Transverse colon (tissue), 4 donors: ENCODE measurements around the gene STK32C. TPM values are rescaled to one million over a fixed set of nuclear protein-coding genes. Genes with fewer than 3 reads are reported as not detected.

ENCODE experiments used
- DNase-seq: peaks from one replicate; pipeline ENCODE4 v3.0.0-alpha.2; 2019
- H3K27ac ChIP-seq, 4 donors: fragments of 200-600 bp; sonication (generic); 2 replicates each; pipeline ENCODE4 v1.5.1; 2016 to 2018; ENCODE audit warnings: inconsistent platforms in 4 of 4
- H3K27me3 ChIP-seq: fragments of 200-600 bp; sonication (generic); 2 replicates; pipeline ENCODE4 v1.5.1; 2017; ENCODE audit warnings: inconsistent platforms
- H3K36me3 ChIP-seq, 4 donors: fragments of 200-600 bp; sonication (generic); 2 replicates each; pipeline ENCODE4 v1.5.1; 2017 to 2019; ENCODE audit warnings: inconsistent platforms in 4 of 4
- H3K4me1 ChIP-seq, 4 donors: fragments of 200-600 bp; sonication (generic); 2 replicates each; pipeline ENCODE4 v1.5.1; 2017 to 2020; ENCODE audit warnings: inconsistent platforms in 4 of 4
- H3K4me3 ChIP-seq, 4 donors: fragments of 200-600 bp; sonication (generic); 1 replicate in 1 of 4; 2 replicates in 3 of 4; pipeline versions ENCODE4 v1.5.1 to v1.6.1; 2017 to 2019; ENCODE audit warnings: inconsistent platforms in 4 of 4
- H3K9me3 ChIP-seq, 2 donors: fragments of 200-600 bp; sonication (generic); 2 replicates each; pipeline ENCODE4 v1.5.1; 2017 to 2019; ENCODE audit warnings: inconsistent platforms in 2 of 2
- CTCF ChIP-seq, 5 experiments: fragments of 200-600 bp in 3 of 5; fragments of 450-650 bp in 2 of 5; sonication (generic) in 3 of 5; IDR thresholded peaks; 1 replicate in 2 of 5; 2 replicates in 3 of 5; pipeline ENCODE4 v1.5.1; 2016 to 2017; ENCODE audit warnings: antibody characterized with exemption in 5 of 5, inconsistent platforms in 3 of 5, mild to moderate bottlenecking in 2 of 5, moderate library complexity in 1 of 5
- EP300 ChIP-seq: sonication (generic); formaldehyde crosslinking; IDR thresholded peaks from one replicate; pipeline ENCODE4 v1.6.1; 2017; ENCODE audit warnings: antibody characterized with exemption, low read depth
- POLR2A ChIP-seq: fragments of 450-650 bp; IDR thresholded peaks from one replicate; pipeline ENCODE4 v1.6.1; 2016; ENCODE audit warnings: antibody characterized with exemption, mild to moderate bottlenecking, moderate library complexity
- POLR2AphosphoS5 ChIP-seq, 3 donors: sonication (generic); formaldehyde crosslinking; IDR thresholded peaks; one replicate each; pipeline ENCODE4 v1.6.1; 2016; ENCODE audit warnings: antibody characterized with exemption in 3 of 3
- WGBS, 2 donors: methylation state at CpG; one replicate each; pipeline ENCODE4 v1.1.5; 2018; ENCODE audit warnings: low coverage in 1 of 2; 5-methylcytosine and 5-hydroxymethylcytosine counted together
- in situ Hi-C, 4 donors: fragments of 200-750 bp; cut with MboI; loops; one replicate each; pipeline versions ENCODE4 v1.15.0 to v1.15.1; 2017; ENCODE audit warnings: low sequenced_read_pairs in 3 of 4, low pct_ligation_motif_present in 1 of 4, low pct_unique_long_range_greater_than_20kb in 1 of 4
- intact Hi-C: fragments of 100-400 bp; cut with DNase I; formaldehyde crosslinking; loops from one replicate; pipeline ENCODE4 v1.15.1; 2023; ENCODE audit warnings: low total_unique reads
- total RNA-seq, 4 donors: library from RNA; depleted of rRNA; stranded (reverse); fragments of >200 nt; gene quantifications; one replicate each; pipeline ENCODE4 v1.1.0, GENCODE V29; 2016

STK32C gene
- total RNA-seq, 4 donors from 2014 or later: 2.2 to 7.8 (median 3.7) TPM; not detected in 1

- no peak overlapping the region for H3K4me3 ChIP-seq
- H3K36me3 ChIP-seq: no peaks in the 10 kb centered on the region
- 57 to 77% methylated on average over 5 to 14 of the region's 14 CpGs for WGBS, 2 donors
- H3K9me3 ChIP-seq: no peaks in the 10 kb centered on the region
- TF ChIP-seq CTCF (IDR thresholded peaks at IDR 0.05): no peak
- no peak for TF ChIP-seq EP300
- no peak for TF ChIP-seq POLR2A
- no peak for TF ChIP-seq POLR2AphosphoS5 (IDR thresholded peaks at IDR 0.05)
- H3K27ac ChIP-seq: no peak overlapping the region
- H3K27me3 ChIP-seq: no peaks in the 10 kb centered on the region
- peaks cover 0 to 18% (median 12%) of the 10 kb centered on the region in 4 donors for H3K4me1 ChIP-seq
- intact Hi-C loops (no loop called here), in situ Hi-C loops (loop anchor here in 1 of 4 donors (25.0 kb wide), 1 partner anchor 98 kb away; no protein-coding TSS in a partner anchor)
- DNase-seq: peak; percentile 29
Measured at GRCh38 chr10:132335189-132336063, 27.7 kb upstream of the STK32C start.

GRCh38 chr10:132334631-132335188 lies 27.0 kb upstream of the STK32C start:
- H3K9me3 ChIP-seq: no peaks in the 10 kb centered on the region
- no peak for TF ChIP-seq CTCF (IDR thresholded peaks at IDR 0.05)
- no peak overlapping the region for H3K27ac ChIP-seq
- H3K27me3 ChIP-seq: no peaks in the 10 kb centered on the region
- H3K4me1 ChIP-seq: peaks cover 0 to 25% (median 14%) of the 10 kb centered on the region in 4 donors
- no peak overlapping the region for H3K4me3 ChIP-seq
- 92 to 100% methylated on average over 1 to 4 of the region's 4 CpGs for WGBS, 2 donors
- in situ Hi-C loops: loop anchor here in 1 of 4 donors (25.0 kb wide), 1 partner anchor 97 kb away; no protein-coding TSS in a partner anchor
- H3K36me3 ChIP-seq: no peaks in the 10 kb centered on the region
- no peak for DNase-seq
- intact Hi-C loops: no loop called here

- no peak for DNase-seq
- H3K4me3 ChIP-seq: no peak overlapping the region
- in situ Hi-C loops: loop anchor here in 1 of 4 donors (25.0 kb wide), 1 partner anchor 96 kb away; no protein-coding TSS in a partner anchor
- H3K9me3 ChIP-seq: no peaks in the 10 kb centered on the region
- intact Hi-C loops: no loop called here
- H3K27me3 ChIP-seq: no peaks in the 10 kb centered on the region
- H3K36me3 ChIP-seq: no peaks in the 10 kb centered on the region
- H3K27ac ChIP-seq: no peak overlapping the region
- TF ChIP-seq POLR2AphosphoS5 (IDR thresholded peaks at IDR 0.05) (no peak), EP300 (no peak), POLR2A (no peak), CTCF (IDR thresholded peaks at IDR 0.05) (no peak)
- WGBS, 2 donors: 76 to 78% methylated on average over 7 of the region's 7 CpGs
- peaks cover 0 to 38% (median 14%) of the 10 kb centered on the region in 4 donors for H3K4me1 ChIP-seq
Measured at GRCh38 chr10:132333386-132333785, 25.6 kb upstream of the STK32C start.

GRCh38 chr10:132332433-132332754 lies 24.6 kb upstream of the STK32C start:
- H3K27me3 ChIP-seq: no peaks in the 10 kb centered on the region
- DNase-seq: no peak
- H3K9me3 ChIP-seq: no peaks in the 10 kb centered on the region
- H3K4me3 ChIP-seq: peak overlapping the region; percentile 43 to 77 (median 61)
- 6 to 33% methylated on average over 1 to 16 of the region's 16 CpGs for WGBS, 2 donors
- in situ Hi-C loops (loop anchor here in 1 of 4 donors (25.0 kb wide), 1 partner anchor 95 kb away; no protein-coding TSS in a partner anchor), intact Hi-C loops (no loop called here)
- no peaks in the 10 kb centered on the region for H3K36me3 ChIP-seq
- TF ChIP-seq EP300 (no peak), POLR2A (peak; percentile 11)
- H3K4me1 ChIP-seq: peaks cover 0 to 34% (median 14%) of the 10 kb centered on the region in 4 donors
- H3K27ac ChIP-seq: peak overlapping the region; percentile 77 to 88 (median 88)
